HepG2 (cell line): Measurements from ENCODE around the gene HSD17B8. TPM values are rescaled to one million over a fixed set of nuclear protein-coding genes. Genes with fewer than 3 reads are reported as not detected.

Experiments used
- ARNT2 ChIP-seq: sonication (generic); formaldehyde crosslinking; IDR thresholded peaks from 2 replicates; pipeline ENCODE4 v1.8.0; 2022; ENCODE audit warnings: mild to moderate bottlenecking, low read depth, missing genetic modification reagents, moderate library complexity
- ATF1 ChIP-seq: IDR thresholded peaks from 2 replicates; pipeline ENCODE4 v1.6.1; 2016; ENCODE audit warnings: mild to moderate bottlenecking, control low read depth
- CHD2 ChIP-seq: IDR thresholded peaks from 2 replicates; pipeline ENCODE4 v1.6.1; 2011; ENCODE audit warnings: low read depth, low read length, improper control_type of control experiment
- DR1 ChIP-seq: sonication (generic); formaldehyde crosslinking; IDR thresholded peaks from 2 replicates; pipeline ENCODE4 v1.8.0; 2021; ENCODE audit warnings: mild to moderate bottlenecking, missing genetic modification reagents, inconsistent platforms
- ELF3 ChIP-seq: IDR thresholded peaks from 2 replicates; pipeline ENCODE4 v1.6.1; 2016; ENCODE audit warnings: missing genetic modification reagents, missing compliant biosample characterization
- ESRRA ChIP-seq: sonication (generic); formaldehyde crosslinking; IDR thresholded peaks from 2 replicates; pipeline ENCODE4 v1.5.1; 2020; ENCODE audit warnings: mild to moderate bottlenecking, low read depth, missing genetic modification reagents
- KIAA2018 ChIP-seq: sonication (generic); formaldehyde crosslinking; IDR thresholded peaks from 2 replicates; pipeline ENCODE4 v1.5.0; 2020; ENCODE audit warnings: mild to moderate bottlenecking, missing genetic modification reagents, borderline replicate concordance
- NCOR1 ChIP-seq: fragments of 200-600 bp; sonication (generic); IDR thresholded peaks from 2 replicates; pipeline ENCODE4 v1.7.0; 2017; ENCODE audit warnings: antibody characterized with exemption, low read length, borderline replicate concordance
- NONO ChIP-seq, 2 experiments: fragments of 450-650 bp in 1 of 2; sonication (generic) in 1 of 2; formaldehyde crosslinking in 1 of 2; IDR thresholded peaks in 1 of 2; conservative IDR thresholded peaks in 1 of 2; 2 replicates each; pipeline versions ENCODE4 v1.6.1 to v1.8.0; 2017 to 2022; ENCODE audit warnings: mild to moderate bottlenecking in 1 of 2, missing genetic modification reagents in 1 of 2, moderate library complexity in 1 of 2
- PRDM10 ChIP-seq: sonication (generic); formaldehyde crosslinking; IDR thresholded peaks from 2 replicates; pipeline ENCODE4 v1.4.0; 2020; ENCODE audit warnings: low read depth, missing genetic modification reagents
- ZNF276 ChIP-seq: sonication (generic); formaldehyde crosslinking; IDR thresholded peaks from 2 replicates; pipeline ENCODE4 v1.4.0; 2020; ENCODE audit warnings: mild to moderate bottlenecking, low read depth, missing genetic modification reagents
- ZNF891 ChIP-seq: sonication (generic); formaldehyde crosslinking; IDR thresholded peaks from 2 replicates; pipeline ENCODE4 v1.5.0; 2020; ENCODE audit warnings: mild to moderate bottlenecking, missing genetic modification reagents
- polyA plus RNA-seq, 8 experiments: library from polyadenylated mRNA; depleted of rRNA in 3 of 8; stranded (reverse) in 7 of 8; unstranded in 1 of 8; fragments of >200 nt; fragmentation: Illumina TruSeq in 4 of 8; extraction: Trizol in 4 of 8; gene quantifications; 2 replicates each; pipeline versions ENCODE4 v1.2.1 to v1.2.3, GENCODE V29; 2011 to 2016; ENCODE audit warnings: low read depth in 4 of 8, missing spikeins in 1 of 8, mixed read lengths in 1 of 8; ENCODE audit not compliant: insufficient read depth in 1 of 8
- total RNA-seq, 5 experiments: library from RNA; depleted of rRNA; stranded (reverse); fragments of >200 nt; fragmentation: Illumina TruSeq; extraction: Trizol; gene quantifications; 2 replicates each; pipeline ENCODE4 v1.2.3, GENCODE V29; 2016; ENCODE audit warnings: low read depth in 1 of 5

HSD17B8 gene
- total and polyA plus RNA-seq, 2 of the 13 experiments (the other 11 are each of a cell fraction or from before 2014, with no cell fraction given) = 12.6 to 20.1 TPM

GRCh38 chr6:33199687-33200218 is 4.7 kb upstream of the HSD17B8 start (continued):
- no peak for TF ChIP-seq KIAA2018 (CRISPR knock-in tag)
- peak; percentile 77 for TF ChIP-seq ELF3 (CRISPR knock-in tag)
- TF ChIP-seq NONO (IDR thresholded peaks at IDR 0.05) = no peak
- no peak for TF ChIP-seq NONO (CRISPR knock-in tag; conservative IDR thresholded peaks at IDR 0.05)
- TF ChIP-seq ARNT2 (CRISPR knock-in tag) = peak; percentile 65; the same call in 1 of the 2 replicates
- TF ChIP-seq ZNF891 (CRISPR knock-in tag) = 0 out of 2 replicates have a peak, but pooled peaks have one; percentile 79
- TF ChIP-seq NCOR1 = peak; percentile 61; the same call in 1 of the 2 replicates
- TF ChIP-seq CHD2 = no peak
- TF ChIP-seq DR1 = no peak
- no peak for TF ChIP-seq ATF1 (CRISPR knock-in tag)
- TF ChIP-seq PRDM10 (CRISPR knock-in tag) = peak; percentile 41; the same call in 1 of the 2 replicates
- TF ChIP-seq ESRRA (CRISPR knock-in tag) = no peak; the same call in 1 of the 2 replicates
- TF ChIP-seq ZNF276 (CRISPR knock-in tag) = peak; percentile 50; the same call in 1 of the 2 replicates
